Endothelial cell (in vitro differentiated cells): Measurements from ENCODE around the gene ZFYVE19. TPM values are rescaled to one million over a fixed set of nuclear protein-coding genes. Genes with fewer than 3 reads are reported as not detected.

Experiments
- DNase-seq: peaks from one replicate; pipeline ENCODE4 v3.0.0; 2021; ENCODE audit warnings: low spot score
- H3K27ac Mint-ChIP-seq: one replicate; pipeline ENCODE4 v1.8.0; 2021; ENCODE audit warnings: mixed read lengths, inconsistent platforms; ENCODE audit not compliant: unreplicated experiment
- H3K27me3 Mint-ChIP-seq: one replicate; pipeline ENCODE4 v1.8.0; 2021; ENCODE audit warnings: mild to moderate bottlenecking, moderate library complexity, mixed read lengths, inconsistent platforms; ENCODE audit not compliant: unreplicated experiment
- H3K36me3 Mint-ChIP-seq: one replicate; pipeline ENCODE4 v1.8.0; 2021; ENCODE audit warnings: mild to moderate bottlenecking, low read depth, mixed read lengths, inconsistent platforms; ENCODE audit not compliant: unreplicated experiment
- H3K4me1 Mint-ChIP-seq: one replicate; pipeline ENCODE4 v1.8.0; 2021; ENCODE audit warnings: mild to moderate bottlenecking, mixed read lengths, inconsistent platforms; ENCODE audit not compliant: unreplicated experiment
- H3K4me3 Mint-ChIP-seq: one replicate; pipeline ENCODE4 v1.8.0; 2021; ENCODE audit warnings: mild to moderate bottlenecking, mixed read lengths, inconsistent platforms; ENCODE audit not compliant: unreplicated experiment
- H3K9me3 Mint-ChIP-seq: one replicate; pipeline ENCODE4 v1.8.0; 2021; ENCODE audit warnings: mixed read lengths, inconsistent platforms; ENCODE audit not compliant: unreplicated experiment
- total RNA-seq: library from RNA; stranded (reverse); fragmentation: NEBNext Ultra II Directional; extraction: Animal tissue kit (Norgen Biotek cat#: 25700); gene quantifications from one replicate; pipeline ENCODE4 v1.2.1, GENCODE V29; 2021; ENCODE audit not compliant: unreplicated experiment
- TF ChIP-seq, protein P1 (sequence below): fragments of 200-600 bp; sonication (generic); IDR thresholded peaks from one replicate; pipeline ENCODE4 v1.5.0; 2021; ENCODE audit warnings: antibody characterized with exemption; ENCODE audit not compliant: unreplicated experiment

ZFYVE19 gene
- total RNA-seq, 1 donor from 2014 or later: 31.5 TPM

- peaks cover 7% of the 10 kb centered on the region for H3K36me3 Mint-ChIP-seq
- peaks cover 3% of the 10 kb centered on the region for H3K27me3 Mint-ChIP-seq
- H3K9me3 Mint-ChIP-seq: no peaks in the 10 kb centered on the region
- H3K27ac Mint-ChIP-seq: peak overlapping the region; percentile 97
- TF ChIP-seq, protein P1, sequence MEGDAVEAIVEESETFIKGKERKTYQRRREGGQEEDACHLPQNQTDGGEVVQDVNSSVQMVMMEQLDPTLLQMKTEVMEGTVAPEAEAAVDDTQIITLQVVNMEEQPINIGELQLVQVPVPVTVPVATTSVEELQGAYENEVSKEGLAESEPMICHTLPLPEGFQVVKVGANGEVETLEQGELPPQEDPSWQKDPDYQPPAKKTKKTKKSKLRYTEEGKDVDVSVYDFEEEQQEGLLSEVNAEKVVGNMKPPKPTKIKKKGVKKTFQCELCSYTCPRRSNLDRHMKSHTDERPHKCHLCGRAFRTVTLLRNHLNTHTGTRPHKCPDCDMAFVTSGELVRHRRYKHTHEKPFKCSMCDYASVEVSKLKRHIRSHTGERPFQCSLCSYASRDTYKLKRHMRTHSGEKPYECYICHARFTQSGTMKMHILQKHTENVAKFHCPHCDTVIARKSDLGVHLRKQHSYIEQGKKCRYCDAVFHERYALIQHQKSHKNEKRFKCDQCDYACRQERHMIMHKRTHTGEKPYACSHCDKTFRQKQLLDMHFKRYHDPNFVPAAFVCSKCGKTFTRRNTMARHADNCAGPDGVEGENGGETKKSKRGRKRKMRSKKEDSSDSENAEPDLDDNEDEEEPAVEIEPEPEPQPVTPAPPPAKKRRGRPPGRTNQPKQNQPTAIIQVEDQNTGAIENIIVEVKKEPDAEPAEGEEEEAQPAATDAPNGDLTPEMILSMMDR: no peak
- H3K4me3 Mint-ChIP-seq: no peak overlapping the region
- peak; percentile 26 for DNase-seq
- peaks cover 22% of the 10 kb centered on the region for H3K4me1 Mint-ChIP-seq
These were observed 24.0 kb downstream of the ZFYVE19 start for GRCh38 chr15:40830884-40831283.

GRCh38 chr15:40831861-40832260 is 25.0 kb downstream of the ZFYVE19 start:
- TF ChIP-seq, protein P1: no peak
- Mint-ChIP-seq H3K27me3 (peaks cover 3% of the 10 kb centered on the region), H3K4me1 (peaks cover 15% of the 10 kb centered on the region), H3K4me3 (peak overlapping the region; percentile 31), H3K27ac (no peak overlapping the region), H3K9me3 (no peaks in the 10 kb centered on the region), H3K36me3 (peaks cover 7% of the 10 kb centered on the region)
- no peak for DNase-seq

DNA sequence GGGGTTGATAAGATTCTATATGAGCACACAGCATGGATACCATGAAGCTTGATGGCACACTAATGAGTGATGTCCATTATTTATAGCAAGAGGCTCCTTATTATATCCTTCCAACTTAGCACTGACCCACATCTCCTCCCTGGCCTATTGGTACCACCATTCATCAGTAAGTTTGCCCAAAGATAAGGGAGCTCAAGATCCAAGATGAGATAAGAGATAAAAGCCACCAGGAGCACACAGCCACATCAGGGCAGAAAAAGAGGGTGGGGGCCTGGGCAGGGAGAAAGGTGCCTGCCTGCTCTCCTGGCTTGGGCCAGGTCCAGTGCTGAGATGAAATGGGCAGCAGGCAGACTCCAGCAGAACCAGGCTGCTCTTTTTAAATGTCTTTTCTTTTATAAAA is 26.0 kb downstream of the ZFYVE19 start:
- no peak for DNase-seq
- Mint-ChIP-seq H3K4me3 (no peak overlapping the region), H3K4me1 (peaks cover 15% of the 10 kb centered on the region), H3K27me3 (peaks cover 3% of the 10 kb centered on the region), H3K9me3 (no peaks in the 10 kb centered on the region), H3K36me3 (peaks cover 7% of the 10 kb centered on the region), H3K27ac (no peak overlapping the region)
- TF ChIP-seq, protein P1: no peak

DNA sequence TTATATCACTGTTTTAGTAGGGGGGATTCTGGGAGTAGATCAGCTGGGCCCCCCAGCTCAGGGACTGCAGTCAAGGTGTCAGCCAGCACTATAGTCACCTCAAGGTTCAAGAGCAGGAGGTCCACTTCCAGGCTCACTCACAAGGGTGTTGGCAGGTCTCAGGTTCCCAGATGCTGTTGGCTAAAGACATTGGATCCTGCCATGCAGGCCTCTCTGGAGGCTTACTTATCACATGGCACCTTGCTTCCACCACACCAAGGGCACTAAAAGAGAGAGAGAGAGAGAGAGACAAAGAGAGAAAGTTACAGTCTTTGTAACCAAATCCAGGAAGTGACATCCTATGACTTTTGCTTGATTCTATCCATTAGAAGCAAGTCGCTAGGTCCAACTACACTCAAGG is 29.1 kb downstream of the ZFYVE19 start:
- peaks cover 7% of the 10 kb centered on the region for H3K36me3 Mint-ChIP-seq
- H3K9me3 Mint-ChIP-seq: no peaks in the 10 kb centered on the region
- H3K27me3 Mint-ChIP-seq: peaks cover 2% of the 10 kb centered on the region
- TF ChIP-seq, protein P1: no peak
- DNase-seq: no peak
- no peak overlapping the region for H3K4me3 Mint-ChIP-seq
- no peak overlapping the region for H3K27ac Mint-ChIP-seq
- peaks cover 8% of the 10 kb centered on the region for H3K4me1 Mint-ChIP-seq

DNA sequence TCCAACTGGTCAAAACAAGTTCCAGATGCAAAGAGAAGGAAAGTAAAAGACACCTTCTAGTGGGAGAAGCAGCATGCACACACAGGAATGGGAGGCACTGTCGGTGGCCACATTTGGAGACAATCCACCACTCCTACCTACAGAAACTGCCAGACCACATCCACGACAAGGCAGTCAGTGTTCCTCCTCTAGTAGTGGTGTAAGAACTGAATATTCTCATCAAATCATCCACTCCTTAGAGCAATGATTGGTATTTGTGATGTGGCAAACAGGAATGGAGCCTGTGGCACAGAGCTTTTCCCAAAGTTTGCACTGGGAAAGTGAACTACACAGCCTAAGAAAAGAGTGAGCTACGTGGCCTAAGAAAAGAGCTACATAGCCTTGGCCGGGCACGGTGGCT is 31.9 kb downstream of the ZFYVE19 start:
- no peak for DNase-seq
- Mint-ChIP-seq H3K4me1 (peaks cover 4% of the 10 kb centered on the region), H3K4me3 (no peak overlapping the region), H3K9me3 (no peaks in the 10 kb centered on the region), H3K27ac (no peak overlapping the region), H3K36me3 (no peaks in the 10 kb centered on the region), H3K27me3 (peaks cover 5% of the 10 kb centered on the region)
- TF ChIP-seq, protein P1: no peak
